ENCODE results near the gene KIF3B. TPM values are rescaled to one million over a fixed set of nuclear protein-coding genes. Genes with fewer than 3 reads are reported as not detected.
A peak's percentile ranks its signal among the peaks of the same experiment; 100 is the strongest.
"Not testable (repeated sequence)": the region's sequence is repeated elsewhere in the genome, so short reads cannot be mapped to it uniquely, and the experiment has no call there.

The KIF3B gene
- total RNA-seq, 1 experiment from 2014 or later, result 49.0 TPM

DNA sequence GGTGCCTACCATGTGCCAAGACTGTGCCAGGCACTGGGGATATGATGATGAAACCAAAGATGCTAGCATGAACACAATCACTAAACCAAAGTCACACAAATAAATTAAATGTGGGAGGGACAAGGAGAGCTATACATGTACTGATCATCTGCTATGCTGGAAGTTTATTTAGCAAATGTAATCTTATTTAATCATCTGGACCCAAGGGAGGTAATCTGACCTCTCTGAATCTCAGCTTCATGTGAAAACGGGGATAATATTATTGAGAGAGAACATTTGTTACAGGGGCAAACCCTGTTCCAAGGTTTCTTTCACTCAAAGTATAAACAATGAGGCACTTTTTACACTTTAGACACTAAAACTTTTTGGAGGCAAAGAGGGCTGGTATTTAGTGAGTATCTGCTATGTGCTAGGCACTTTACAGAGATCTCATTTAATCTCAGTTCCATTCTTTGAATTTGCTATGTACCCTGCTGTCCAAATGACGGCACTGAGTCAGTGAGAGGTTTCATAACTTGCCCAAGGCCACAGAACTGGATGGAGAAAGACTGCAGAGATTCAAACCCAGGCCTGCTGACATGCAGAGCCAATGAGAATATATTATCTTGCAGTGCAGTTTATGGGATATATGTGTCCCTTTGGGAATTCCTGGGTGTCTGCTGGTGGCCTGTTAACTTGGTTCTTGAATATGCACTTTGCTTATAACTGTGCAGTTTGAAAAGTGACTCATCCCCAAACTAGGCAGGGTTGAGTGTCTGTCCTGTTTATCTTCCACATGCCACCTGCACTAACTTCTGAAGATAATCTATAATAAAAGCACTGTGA, 77.4 kb downstream of the KIF3B start:
- peaks cover 25% of the 10 kb centered on the region for H3K36me3 Mint-ChIP-seq (ENCODE audit: insufficient read depth, unreplicated experiment)
- Histone ChIP-seq H3K36me3 (ENCODE audit: control insufficient read depth, insufficient read depth, low read length) (no peaks in the 10 kb centered on the region), H3K4me1 (peaks cover 30% of the 10 kb centered on the region), H3K27me3 (replicated peaks; ENCODE audit: control insufficient read depth, insufficient read depth, low read length) (no peaks in the 10 kb centered on the region), H3K4me3 (ENCODE audit: low read depth, low read length) (no peak overlapping the region), H3K9me3 (no peaks in the 10 kb centered on the region)
- intact Hi-C loops (cut with micrococcal nuclease; ENCODE audit: unreplicated experiment), result loop anchor here (5.0 kb wide), 2 partner anchors 82 to 113 kb away; no protein-coding TSS in a partner anchor
- no peak overlapping the region for H3K4me3 Mint-ChIP-seq (ENCODE audit: unreplicated experiment)
- CTCF ChIA-PET, result no interaction called here
- H3K27me3 Mint-ChIP-seq (ENCODE audit: insufficient read depth, unreplicated experiment), result no peaks in the 10 kb centered on the region
- peaks cover 36% of the 10 kb centered on the region for H3K4me1 Mint-ChIP-seq (ENCODE audit: low read depth, unreplicated experiment)
- no peak for TF ChIP-seq CTCF (IDR thresholded peaks at IDR 0.05; ENCODE audit: insufficient read depth in 1 of 2, low read depth in 1 of 2, low read length in 1 of 2, severe bottlenecking in 1 of 2, unreplicated experiment in 1 of 2)
- H3K27ac Mint-ChIP-seq (ENCODE audit: unreplicated experiment), result peak overlapping the region; percentile 10
- BruUV-seq (replicated peaks), result no TSS peak
- H3K9me3 Mint-ChIP-seq (ENCODE audit: unreplicated experiment), result peaks cover 3% of the 10 kb centered on the region
- DNase-seq, result peak; percentile 42 to 55
- POLR2A ChIA-PET, result no interaction called here

DNA sequence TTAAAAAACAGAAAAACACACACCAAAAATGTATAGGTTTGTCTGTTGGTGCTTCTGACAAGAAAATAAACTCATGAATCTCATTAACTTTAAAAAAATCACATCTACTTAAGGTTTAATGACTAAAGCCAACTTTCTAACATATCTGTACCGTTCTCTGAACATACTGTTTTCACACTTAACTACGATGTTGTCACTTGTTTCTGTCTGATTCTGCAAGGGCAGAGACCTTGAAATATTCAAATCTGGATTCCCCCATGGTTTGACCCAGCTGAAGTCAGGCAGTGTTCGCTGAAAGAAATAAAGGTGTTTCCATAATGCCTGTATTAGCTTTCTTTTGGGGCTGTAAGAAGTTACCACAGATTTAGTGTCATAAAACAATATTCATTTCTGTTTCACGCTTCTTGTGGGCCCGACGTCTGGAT, 78.0 kb downstream of the KIF3B start:
- peaks cover 28% of the 10 kb centered on the region for H3K36me3 Mint-ChIP-seq (ENCODE audit: insufficient read depth, unreplicated experiment)
- TF ChIP-seq CTCF (IDR thresholded peaks at IDR 0.05; ENCODE audit: insufficient read depth in 1 of 2, low read depth in 1 of 2, low read length in 1 of 2, severe bottlenecking in 1 of 2, unreplicated experiment in 1 of 2), result no peak
- no peaks in the 10 kb centered on the region for H3K27me3 Mint-ChIP-seq (ENCODE audit: insufficient read depth, unreplicated experiment)
- peaks cover 40% of the 10 kb centered on the region for H3K4me1 Mint-ChIP-seq (ENCODE audit: low read depth, unreplicated experiment)
- POLR2A ChIA-PET, result interaction anchor here (0.8 kb wide), 1 partner anchor 11 kb away, joined by 3 read pairs; no protein-coding TSS in a partner anchor
- BruUV-seq (replicated peaks), result no TSS peak
- CTCF ChIA-PET, result no interaction called here
- intact Hi-C loops (cut with micrococcal nuclease; ENCODE audit: unreplicated experiment), result loop anchor here (5.0 kb wide), 2 partner anchors 82 to 113 kb away; no protein-coding TSS in a partner anchor
- no peaks in the 10 kb centered on the region for H3K9me3 Mint-ChIP-seq (ENCODE audit: unreplicated experiment)
- H3K4me3 Mint-ChIP-seq (ENCODE audit: unreplicated experiment), result no peak overlapping the region
- H3K27ac Mint-ChIP-seq (ENCODE audit: unreplicated experiment), result peak overlapping the region; percentile 10
- no peaks in the 10 kb centered on the region for H3K9me3 ChIP-seq
- H3K4me1 ChIP-seq, result peaks cover 36% of the 10 kb centered on the region
- no peak for DNase-seq
- H3K27me3 ChIP-seq (replicated peaks; ENCODE audit: control insufficient read depth, insufficient read depth, low read length), result no peaks in the 10 kb centered on the region
- H3K36me3 ChIP-seq (ENCODE audit: control insufficient read depth, insufficient read depth, low read length), result no peaks in the 10 kb centered on the region
- no peak overlapping the region for H3K4me3 ChIP-seq (ENCODE audit: low read depth, low read length)

- POLR2A ChIA-PET, result interaction anchor here (0.5 to 0.8 kb wide), 2 partner anchors 11 to 463 kb away, joined by 3 to 8 read pairs; partner anchors contain the start of gene MAPRE1
Observed at GRCh38 chr20:32355907-32356621, 78.6 kb downstream of the KIF3B start.

More at GRCh38 chr20:32355907-32356621, 78.6 kb downstream of the KIF3B start:
- BruUV-seq (replicated peaks); H3K4me3 ChIP-seq (ENCODE audit: low read depth, low read length); H3K27me3 Mint-ChIP-seq (ENCODE audit: insufficient read depth, unreplicated experiment); H3K9me3 ChIP-seq; H3K27me3 ChIP-seq (replicated peaks; ENCODE audit: control insufficient read depth, insufficient read depth, low read length); H3K36me3 ChIP-seq (ENCODE audit: control insufficient read depth, insufficient read depth, low read length); CTCF ChIA-PET; H3K9me3 Mint-ChIP-seq (ENCODE audit: unreplicated experiment): not testable (repeated sequence)
- Mint-ChIP-seq H3K27ac (ENCODE audit: unreplicated experiment) (peak overlapping the region; percentile 95), H3K4me3 (ENCODE audit: unreplicated experiment) (peak overlapping the region; percentile 77), H3K36me3 (ENCODE audit: insufficient read depth, unreplicated experiment) (peaks cover 28% of the 10 kb centered on the region), H3K4me1 (ENCODE audit: low read depth, unreplicated experiment) (peaks cover 40% of the 10 kb centered on the region)
- DNase-seq, result peak in 1 of 2 experiments; percentile 38
- intact Hi-C loops (cut with micrococcal nuclease; ENCODE audit: unreplicated experiment), result loop anchor here (5.0 kb wide), 2 partner anchors 81 to 114 kb away; no protein-coding TSS in a partner anchor
- H3K4me1 ChIP-seq, result peaks cover 42% of the 10 kb centered on the region
